Transverse colon (tissue), 4 donors: ENCODE data around the gene BYSL. TPM values are rescaled to one million over a fixed set of nuclear protein-coding genes. Genes with fewer than 3 reads are reported as not detected.
A peak's percentile ranks its signal among the peaks of the same experiment; 100 is the strongest.

Experiments
- DNase-seq: peaks from one replicate; pipeline ENCODE4 v3.0.0-alpha.2; 2019
- H3K27ac ChIP-seq, 4 donors: fragments of 200-600 bp; sonication (generic); 2 replicates each; pipeline ENCODE4 v1.5.1; 2016 to 2018; ENCODE audit warnings: inconsistent platforms in 4 of 4
- H3K27me3 ChIP-seq: fragments of 200-600 bp; sonication (generic); 2 replicates; pipeline ENCODE4 v1.5.1; 2017; ENCODE audit warnings: inconsistent platforms
- H3K36me3 ChIP-seq, 4 donors: fragments of 200-600 bp; sonication (generic); 2 replicates each; pipeline ENCODE4 v1.5.1; 2017 to 2019; ENCODE audit warnings: inconsistent platforms in 4 of 4
- H3K4me1 ChIP-seq, 4 donors: fragments of 200-600 bp; sonication (generic); 2 replicates each; pipeline ENCODE4 v1.5.1; 2017 to 2020; ENCODE audit warnings: inconsistent platforms in 4 of 4
- H3K4me3 ChIP-seq, 4 donors: fragments of 200-600 bp; sonication (generic); 1 replicate in 1 of 4; 2 replicates in 3 of 4; pipeline versions ENCODE4 v1.5.1 to v1.6.1; 2017 to 2019; ENCODE audit warnings: inconsistent platforms in 4 of 4
- H3K9me3 ChIP-seq, 2 donors: fragments of 200-600 bp; sonication (generic); 2 replicates each; pipeline ENCODE4 v1.5.1; 2017 to 2019; ENCODE audit warnings: inconsistent platforms in 2 of 2
- EP300 ChIP-seq: sonication (generic); formaldehyde crosslinking; IDR thresholded peaks from one replicate; pipeline ENCODE4 v1.6.1; 2017; ENCODE audit warnings: antibody characterized with exemption, low read depth
- POLR2A ChIP-seq: fragments of 450-650 bp; IDR thresholded peaks from one replicate; pipeline ENCODE4 v1.6.1; 2016; ENCODE audit warnings: antibody characterized with exemption, mild to moderate bottlenecking, moderate library complexity
- POLR2AphosphoS5 ChIP-seq, 3 donors: sonication (generic); formaldehyde crosslinking; IDR thresholded peaks; one replicate each; pipeline ENCODE4 v1.6.1; 2016; ENCODE audit warnings: antibody characterized with exemption in 3 of 3
- WGBS, 2 donors: methylation state at CpG; one replicate each; pipeline ENCODE4 v1.1.5; 2018; ENCODE audit warnings: low coverage in 1 of 2; 5-methylcytosine and 5-hydroxymethylcytosine counted together
- in situ Hi-C, 4 donors: fragments of 200-750 bp; cut with MboI; loops; one replicate each; pipeline versions ENCODE4 v1.15.0 to v1.15.1; 2017; ENCODE audit warnings: low sequenced_read_pairs in 3 of 4, low pct_ligation_motif_present in 1 of 4, low pct_unique_long_range_greater_than_20kb in 1 of 4
- intact Hi-C: fragments of 100-400 bp; cut with DNase I; formaldehyde crosslinking; loops from one replicate; pipeline ENCODE4 v1.15.1; 2023; ENCODE audit warnings: low total_unique reads
- total RNA-seq, 4 donors: library from RNA; depleted of rRNA; stranded (reverse); fragments of >200 nt; gene quantifications; one replicate each; pipeline ENCODE4 v1.1.0, GENCODE V29; 2016
- TF ChIP-seq, protein P1 (sequence below), 5 experiments: fragments of 200-600 bp in 3 of 5; fragments of 450-650 bp in 2 of 5; sonication (generic) in 3 of 5; IDR thresholded peaks; 1 replicate in 2 of 5; 2 replicates in 3 of 5; pipeline ENCODE4 v1.5.1; 2016 to 2017; ENCODE audit warnings: antibody characterized with exemption in 5 of 5, inconsistent platforms in 3 of 5, mild to moderate bottlenecking in 2 of 5, moderate library complexity in 1 of 5

BYSL gene
- total RNA-seq, 4 donors from 2014 or later: 3.4 to 5.9 (median 5.2) TPM

DNA sequence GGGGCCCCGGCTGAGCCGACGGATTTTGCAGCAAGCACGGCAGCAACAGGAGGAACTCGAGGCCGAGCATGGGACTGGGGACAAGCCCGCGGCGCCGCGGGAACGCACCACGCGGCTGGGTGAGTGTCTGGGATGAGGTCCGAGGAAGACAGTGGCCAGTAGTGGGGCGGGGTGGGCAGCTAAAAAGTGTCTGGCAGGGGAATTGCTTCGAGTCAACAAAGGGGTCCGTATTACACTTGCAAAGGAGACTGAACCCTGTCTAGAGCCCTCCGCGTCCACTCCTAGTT is 356 bp downstream of the BYSL start:
- Histone ChIP-seq H3K4me3 (peak overlapping the region; percentile 64 to 81 (median 74)), H3K9me3 (no peaks in the 10 kb centered on the region), H3K4me1 (peaks cover 18 to 36% (median 27%) of the 10 kb centered on the region in 4 donors), H3K27ac (peak overlapping the region; percentile 95 to 98 (median 96)), H3K36me3 (peaks cover 0 to 2% (median 0%) of the 10 kb centered on the region in 4 donors), H3K27me3 (no peaks in the 10 kb centered on the region)
- in situ Hi-C loops (loop anchor here in 1 of 4 donors (25.0 kb wide), 2 partner anchors 134 to 291 kb away; partner anchors contain the start of genes FRS3, MRPS10, PRICKLE4 and TOMM6), intact Hi-C loops (loop anchor here (5.0 kb wide), 1 partner anchor 134 kb away; the partner anchor contains the start of gene TOMM6)
- WGBS, 2 donors: 0 to 1% methylated on average over 15 to 20 of the region's 20 CpGs
- no peak for DNase-seq
- TF ChIP-seq POLR2A (no peak), POLR2AphosphoS5 (IDR thresholded peaks at IDR 0.05) (no peak), EP300 (no peak)
- TF ChIP-seq, protein P1, sequence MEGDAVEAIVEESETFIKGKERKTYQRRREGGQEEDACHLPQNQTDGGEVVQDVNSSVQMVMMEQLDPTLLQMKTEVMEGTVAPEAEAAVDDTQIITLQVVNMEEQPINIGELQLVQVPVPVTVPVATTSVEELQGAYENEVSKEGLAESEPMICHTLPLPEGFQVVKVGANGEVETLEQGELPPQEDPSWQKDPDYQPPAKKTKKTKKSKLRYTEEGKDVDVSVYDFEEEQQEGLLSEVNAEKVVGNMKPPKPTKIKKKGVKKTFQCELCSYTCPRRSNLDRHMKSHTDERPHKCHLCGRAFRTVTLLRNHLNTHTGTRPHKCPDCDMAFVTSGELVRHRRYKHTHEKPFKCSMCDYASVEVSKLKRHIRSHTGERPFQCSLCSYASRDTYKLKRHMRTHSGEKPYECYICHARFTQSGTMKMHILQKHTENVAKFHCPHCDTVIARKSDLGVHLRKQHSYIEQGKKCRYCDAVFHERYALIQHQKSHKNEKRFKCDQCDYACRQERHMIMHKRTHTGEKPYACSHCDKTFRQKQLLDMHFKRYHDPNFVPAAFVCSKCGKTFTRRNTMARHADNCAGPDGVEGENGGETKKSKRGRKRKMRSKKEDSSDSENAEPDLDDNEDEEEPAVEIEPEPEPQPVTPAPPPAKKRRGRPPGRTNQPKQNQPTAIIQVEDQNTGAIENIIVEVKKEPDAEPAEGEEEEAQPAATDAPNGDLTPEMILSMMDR (IDR thresholded peaks at IDR 0.05): no peak

DNA sequence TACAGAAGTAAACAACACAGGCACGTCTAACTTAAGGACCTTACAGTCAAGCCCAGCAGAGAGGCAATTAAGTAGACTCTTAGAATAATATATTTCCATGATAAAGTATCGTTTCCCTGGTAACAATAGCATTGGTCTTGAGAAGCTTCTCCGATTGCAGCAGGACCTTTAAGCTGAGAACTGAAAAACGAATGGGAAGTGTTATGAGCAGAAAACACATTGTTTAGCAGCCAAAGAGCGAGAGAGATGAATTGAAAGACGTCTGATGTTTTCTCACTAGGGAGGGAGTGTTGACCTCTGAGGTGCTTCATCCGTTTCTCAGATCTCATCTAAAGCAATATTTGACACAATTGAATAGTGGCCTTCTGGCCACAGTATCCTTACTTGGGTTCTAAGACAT is 855 bp downstream of the BYSL start:
- Histone ChIP-seq H3K9me3 (no peaks in the 10 kb centered on the region), H3K4me1 (peaks cover 18 to 35% (median 27%) of the 10 kb centered on the region in 4 donors), H3K27ac (peak overlapping the region in 2 of 4 donors; percentile 97 to 98), H3K27me3 (no peaks in the 10 kb centered on the region), H3K36me3 (no peaks in the 10 kb centered on the region), H3K4me3 (peak overlapping the region; percentile 64 to 81 (median 74))
- TF ChIP-seq EP300 (no peak), POLR2A (no peak)
- intact Hi-C loops: loop anchor here (5.0 kb wide), 1 partner anchor 135 kb away; the partner anchor contains the start of gene TOMM6
- in situ Hi-C loops: loop anchor here in 1 of 4 donors (25.0 kb wide), 2 partner anchors 135 to 290 kb away; partner anchors contain the start of genes FRS3, MRPS10, PRICKLE4 and TOMM6
- DNase-seq: no peak
- WGBS, 2 donors: 2 to 5% methylated on average over 6 to 7 of the region's 7 CpGs

DNA sequence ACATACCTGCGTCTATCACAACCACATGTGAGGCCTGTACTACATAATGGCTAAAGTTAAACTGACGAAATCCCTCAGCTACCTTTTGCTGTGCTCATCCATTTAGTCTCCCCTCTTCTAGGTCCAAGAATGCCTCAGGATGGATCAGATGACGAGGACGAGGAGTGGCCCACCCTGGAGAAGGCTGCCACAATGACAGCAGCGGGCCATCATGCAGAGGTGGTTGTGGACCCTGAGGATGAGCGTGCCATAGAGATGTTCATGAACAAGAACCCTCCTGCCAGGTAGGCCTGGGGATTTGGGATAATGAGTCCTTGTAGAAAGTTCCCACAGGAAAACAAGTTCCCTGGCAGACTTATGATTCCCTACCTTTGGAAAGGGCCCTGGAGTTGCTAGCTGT is 6.0 kb downstream of the BYSL start:
- peaks cover 3 to 15% (median 12%) of the 10 kb centered on the region in 4 donors for H3K4me1 ChIP-seq
- peaks cover 0 to 29% (median 15%) of the 10 kb centered on the region in 4 donors for H3K36me3 ChIP-seq
- H3K9me3 ChIP-seq: no peaks in the 10 kb centered on the region
- TF ChIP-seq POLR2A (no peak), EP300 (no peak), POLR2AphosphoS5 (IDR thresholded peaks at IDR 0.05) (no peak)
- TF ChIP-seq, protein P1 (IDR thresholded peaks at IDR 0.05): no peak
- no peak overlapping the region for H3K27ac ChIP-seq
- H3K27me3 ChIP-seq: no peaks in the 10 kb centered on the region
- 92 to 100% methylated on average over 1 to 6 of the region's 6 CpGs for WGBS, 2 donors
- in situ Hi-C loops: loop anchor here in 1 of 4 donors (25.0 kb wide), 1 partner anchor 285 kb away; the partner anchor contains the start of gene MRPS10
- H3K4me3 ChIP-seq: no peak overlapping the region
- intact Hi-C loops: no loop called here
- DNase-seq: no peak

DNA sequence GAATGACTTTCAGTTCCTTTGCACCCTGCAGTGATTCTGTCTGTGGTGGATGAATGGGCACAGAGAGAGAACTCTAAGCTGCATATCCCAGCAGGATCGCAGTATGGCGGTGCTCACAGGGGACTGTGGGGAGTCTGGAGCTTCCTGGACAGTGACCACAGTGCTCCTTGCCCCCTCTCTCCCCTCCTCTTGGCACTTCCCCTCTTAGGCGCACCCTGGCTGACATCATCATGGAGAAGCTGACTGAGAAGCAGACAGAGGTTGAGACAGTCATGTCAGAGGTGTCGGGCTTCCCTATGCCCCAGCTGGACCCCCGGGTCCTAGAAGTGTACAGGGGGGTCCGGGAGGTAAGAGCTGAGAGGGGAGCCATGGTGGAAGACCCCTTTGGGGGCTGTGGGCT is 8.6 kb downstream of the BYSL start:
- TF ChIP-seq POLR2AphosphoS5 (IDR thresholded peaks at IDR 0.05) (no peak), POLR2A (no peak), EP300 (no peak)
- TF ChIP-seq, protein P1 (IDR thresholded peaks at IDR 0.05): no peak
- in situ Hi-C loops: loop anchor here in 2 of 4 donors (10.0 to 25.0 kb wide), 2 partner anchors 115 to 282 kb away; partner anchors contain the start of gene MRPS10 (in 1 of the 2)
- 80% methylated on average over 6 of the region's 6 CpGs; no CpG with 5 or more reads in 1 of the 2 donors for WGBS, 2 donors

More for the DNA sequence above, 8.6 kb downstream of the BYSL start:
- no peaks in the 10 kb centered on the region for H3K27me3 ChIP-seq
- no peaks in the 10 kb centered on the region for H3K9me3 ChIP-seq
- H3K4me1 ChIP-seq: no peaks in the 10 kb centered on the region
- no peak overlapping the region for H3K27ac ChIP-seq
- no peak for DNase-seq
- intact Hi-C loops: no loop called here
- peaks cover 0 to 50% (median 19%) of the 10 kb centered on the region in 4 donors for H3K36me3 ChIP-seq
- no peak overlapping the region for H3K4me3 ChIP-seq
